WTC11 (cell line): ENCODE measurements around the gene NOS3.

Source experiments
- CTCF ChIP-seq: fragments of 200-600 bp; IDR thresholded peaks from 2 replicates; pipeline ENCODE4 v1.8.0; 2022; ENCODE audit warnings: antibody characterized with exemption
- JAZF1 ChIP-seq: fragments of 250-450 bp; sonication (Bioruptor Pico); IDR thresholded peaks from 2 replicates; pipeline ENCODE4 v1.9.0; 2021; ENCODE audit warnings: moderate library complexity, mild to moderate bottlenecking, inconsistent platforms
- TF ChIP-seq, protein P1 (sequence below): sonication (generic); formaldehyde crosslinking; IDR thresholded peaks from 2 replicates; pipeline ENCODE4 v1.8.0; 2022; ENCODE audit warnings: mild to moderate bottlenecking, missing genetic modification reagents

DNA sequence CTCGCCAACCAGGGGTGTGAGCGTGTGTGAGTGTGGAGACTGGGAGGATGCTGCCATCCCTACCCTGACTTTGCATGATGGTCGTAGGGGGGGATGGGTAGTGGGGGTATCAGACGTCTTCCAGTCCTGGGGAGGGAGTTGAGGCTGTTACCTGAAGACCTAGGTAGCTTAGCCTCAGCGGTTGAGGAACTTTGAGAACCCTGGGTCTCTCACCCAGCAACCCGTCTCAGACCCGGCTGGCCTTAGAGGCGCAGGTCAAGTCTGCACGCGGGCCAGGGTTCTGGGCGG is 71.2 kb downstream of the NOS3 start:
- TF ChIP-seq JAZF1 (CRISPR knock-in tag) (no peak), CTCF (no peak)
- TF ChIP-seq, protein P1, sequence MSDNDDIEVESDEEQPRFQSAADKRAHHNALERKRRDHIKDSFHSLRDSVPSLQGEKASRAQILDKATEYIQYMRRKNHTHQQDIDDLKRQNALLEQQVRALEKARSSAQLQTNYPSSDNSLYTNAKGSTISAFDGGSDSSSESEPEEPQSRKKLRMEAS (CRISPR knock-in tag) = no peak
